Endothelial cell of umbilical vein (primary cell): ENCODE data around the gene CALHM6.
A peak's percentile ranks its signal among the peaks of the same experiment; 100 is the strongest.

Experiments used
- FOS ChIP-seq: IDR thresholded peaks from 2 replicates; pipeline ENCODE4 v1.6.1; 2011; ENCODE audit warnings: mild to moderate bottlenecking, low read length, moderate library complexity, borderline replicate concordance; ENCODE audit not compliant: insufficient read depth
- JUN ChIP-seq: IDR thresholded peaks from 2 replicates; pipeline ENCODE4 v1.6.1; 2011; ENCODE audit warnings: borderline replicate concordance, low read depth; ENCODE audit not compliant: insufficient read length, insufficient read depth
- POLR2A ChIP-seq: IDR thresholded peaks from 2 replicates; pipeline ENCODE4 v1.6.1; 2012; ENCODE audit warnings: low read depth, mild to moderate bottlenecking, control low read depth, low read length
- TF ChIP-seq, protein P1 (sequence below), 2 donors: IDR thresholded peaks; 1 replicate in 1 of 2; 2 replicates in 1 of 2; pipeline ENCODE4 v1.5.1; 2011; ENCODE audit warnings: low read length in 2 of 2, mild to moderate bottlenecking in 2 of 2, moderate library complexity in 2 of 2, control low read depth in 1 of 2, inconsistent platforms in 1 of 2, low read depth in 1 of 2; ENCODE audit not compliant: insufficient read depth in 1 of 2; ENCODE audit errors: extremely low read depth in 1 of 2

- TF ChIP-seq, protein P1, sequence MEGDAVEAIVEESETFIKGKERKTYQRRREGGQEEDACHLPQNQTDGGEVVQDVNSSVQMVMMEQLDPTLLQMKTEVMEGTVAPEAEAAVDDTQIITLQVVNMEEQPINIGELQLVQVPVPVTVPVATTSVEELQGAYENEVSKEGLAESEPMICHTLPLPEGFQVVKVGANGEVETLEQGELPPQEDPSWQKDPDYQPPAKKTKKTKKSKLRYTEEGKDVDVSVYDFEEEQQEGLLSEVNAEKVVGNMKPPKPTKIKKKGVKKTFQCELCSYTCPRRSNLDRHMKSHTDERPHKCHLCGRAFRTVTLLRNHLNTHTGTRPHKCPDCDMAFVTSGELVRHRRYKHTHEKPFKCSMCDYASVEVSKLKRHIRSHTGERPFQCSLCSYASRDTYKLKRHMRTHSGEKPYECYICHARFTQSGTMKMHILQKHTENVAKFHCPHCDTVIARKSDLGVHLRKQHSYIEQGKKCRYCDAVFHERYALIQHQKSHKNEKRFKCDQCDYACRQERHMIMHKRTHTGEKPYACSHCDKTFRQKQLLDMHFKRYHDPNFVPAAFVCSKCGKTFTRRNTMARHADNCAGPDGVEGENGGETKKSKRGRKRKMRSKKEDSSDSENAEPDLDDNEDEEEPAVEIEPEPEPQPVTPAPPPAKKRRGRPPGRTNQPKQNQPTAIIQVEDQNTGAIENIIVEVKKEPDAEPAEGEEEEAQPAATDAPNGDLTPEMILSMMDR (IDR thresholded peaks at IDR 0.05; ENCODE audit: extremely low read depth in 1 of 2, insufficient read depth in 1 of 2, low read depth in 1 of 2, low read length in 2 of 2), result no peak
- TF ChIP-seq JUN, result peak; percentile 16
- TF ChIP-seq POLR2A, result no peak
- peak; percentile 25 for TF ChIP-seq FOS
Measured at GRCh38 chr6:116492331-116493067, 31.3 kb downstream of the CALHM6 start.
